Fibroblast of lung (primary cell): Measurements from ENCODE around the gene CCDC192. TPM values are rescaled to one million over a fixed set of nuclear protein-coding genes. Genes with fewer than 3 reads are reported as not detected.

Experiments
- DNase-seq, 2 donors: peaks; one replicate each; pipeline versions ENCODE4 v3.0.0 to v3.0.0-alpha.2; 2010; ENCODE audit warnings: low read depth in 2 of 2
- H2AFZ ChIP-seq: 2 replicates; pipeline ENCODE4 v1.5.1; 2012; ENCODE audit warnings: low read length, control low read depth, inconsistent platforms
- H3K27ac ChIP-seq: 2 replicates; pipeline ENCODE4 v1.5.1; 2011; ENCODE audit warnings: low read length, control low read depth; ENCODE audit not compliant: insufficient read depth
- H3K27me3 ChIP-seq: 2 replicates; pipeline ENCODE4 v1.5.1; 2011; ENCODE audit warnings: mild to moderate bottlenecking, low read length; ENCODE audit not compliant: control insufficient read depth, insufficient read depth
- H3K36me3 ChIP-seq: 2 replicates; pipeline ENCODE4 v1.5.1; 2011; ENCODE audit warnings: low read length; ENCODE audit not compliant: control insufficient read depth, insufficient read depth
- H3K4me1 ChIP-seq: 2 replicates; pipeline ENCODE4 v1.5.1; 2011; ENCODE audit warnings: low read length; ENCODE audit not compliant: control insufficient read depth, insufficient read depth; ENCODE audit errors: extremely low read depth
- H3K4me2 ChIP-seq: 2 replicates; pipeline ENCODE4 v1.5.1; 2011; ENCODE audit warnings: low read length, control low read depth; ENCODE audit not compliant: insufficient read depth; ENCODE audit errors: extremely low read depth
- H3K4me3 ChIP-seq, 4 experiments: fragments of 200-600 bp in 1 of 4; sonication (generic) in 1 of 4; replicated peaks in 1 of 4; 2 replicates each; pipeline ENCODE4 v1.5.1; 2011 to 2016; ENCODE audit warnings: low read length in 4 of 4, low read depth in 3 of 4, mild to moderate bottlenecking in 3 of 4, control low read depth in 2 of 4, inconsistent platforms in 1 of 4, mixed read lengths in 1 of 4; ENCODE audit not compliant: insufficient read depth in 1 of 4; ENCODE audit errors: control extremely low read depth in 1 of 4
- H3K79me2 ChIP-seq: 2 replicates; pipeline ENCODE4 v1.5.1; 2012; ENCODE audit warnings: mild to moderate bottlenecking, low read length, inconsistent platforms; ENCODE audit not compliant: control insufficient read depth, insufficient read depth
- H3K9ac ChIP-seq: 2 replicates; pipeline ENCODE4 v1.5.1; 2011; ENCODE audit warnings: mild to moderate bottlenecking, low read length, control low read depth; ENCODE audit not compliant: insufficient read depth
- H3K9me3 ChIP-seq: 2 replicates; pipeline ENCODE4 v1.5.1; 2012; ENCODE audit warnings: low read depth, low read length; ENCODE audit not compliant: control insufficient read depth, insufficient read depth
- H4K20me1 ChIP-seq: 2 replicates; pipeline ENCODE4 v1.5.1; 2011; ENCODE audit warnings: low read length; ENCODE audit not compliant: control insufficient read depth, insufficient read depth; ENCODE audit errors: extremely low read depth
- EZH2 ChIP-seq: IDR thresholded peaks from 2 replicates; pipeline ENCODE4 v1.5.1; 2012; ENCODE audit warnings: low read length, control low read depth, mild to moderate bottlenecking; ENCODE audit errors: missing control alignments
- polyA plus RNA-seq, 2 donors: library from polyadenylated mRNA; depleted of rRNA in 1 of 2; stranded (reverse) in 1 of 2; unstranded in 1 of 2; fragments of >200 nt; gene quantifications; 2 replicates each; pipeline ENCODE4 v1.2.1, GENCODE V29; 2011 to 2012; ENCODE audit warnings: missing spikeins in 1 of 2
- total RNA-seq: library from RNA; depleted of rRNA; stranded (reverse); fragments of >200 nt; gene quantifications from 2 replicates; pipeline ENCODE4 v1.2.1, GENCODE V29; 2014
- TF ChIP-seq, protein P1 (sequence below), 2 donors: IDR thresholded peaks in 1 of 2; conservative IDR thresholded peaks in 1 of 2; 1 replicate in 1 of 2; 2 replicates in 1 of 2; pipeline ENCODE4 v1.5.1; 2011 to 2012; ENCODE audit warnings: low read length in 2 of 2, control low read depth in 1 of 2, inconsistent platforms in 1 of 2, low read depth in 1 of 2, mild to moderate bottlenecking in 1 of 2

CCDC192 gene
- total and polyA plus RNA-seq, 2 donors (not counting 1 experiment from before 2014, with no cell fraction given) = not detected

DNA sequence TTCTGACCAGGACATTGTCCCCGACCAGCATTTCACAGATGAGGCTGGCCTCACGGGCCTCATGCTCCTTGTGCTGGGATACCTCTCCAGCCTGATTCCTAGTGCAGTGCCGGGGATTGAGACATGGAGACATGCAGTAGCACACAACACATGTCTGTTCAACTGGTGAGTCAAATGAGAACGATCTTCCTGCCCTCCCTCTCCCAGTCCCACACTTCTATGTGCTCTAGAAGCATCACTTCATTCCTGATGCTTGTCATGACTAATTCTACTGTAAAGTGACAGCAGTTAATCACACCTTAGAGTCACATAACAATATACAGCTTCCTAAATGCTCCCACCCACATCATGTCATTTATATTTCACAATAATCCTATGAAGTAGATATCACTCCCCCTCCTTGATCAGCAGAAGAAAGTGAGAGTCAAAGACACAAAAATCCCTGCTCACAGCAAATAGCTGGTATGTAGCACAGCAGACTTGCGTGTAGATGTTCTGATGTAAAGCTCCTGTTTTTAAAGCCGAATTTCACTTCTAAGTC lies 101.8 kb downstream of the CCDC192 start:
- Histone ChIP-seq H3K27me3 (no peaks in the 10 kb centered on the region), H3K9ac (no peak overlapping the region), H2AFZ (no peak overlapping the region), H3K4me1 (peaks cover 15% of the 10 kb centered on the region), H3K4me3 (no peak overlapping the region), H3K79me2 (no peaks in the 10 kb centered on the region), H3K27ac (no peak overlapping the region), H3K36me3 (no peaks in the 10 kb centered on the region), H4K20me1 (no peaks in the 10 kb centered on the region), H3K4me2 (no peak overlapping the region), H3K9me3 (no peaks in the 10 kb centered on the region)
- peak in 1 of 2 donors; percentile 41 for DNase-seq
- TF ChIP-seq EZH2 = no peak
- TF ChIP-seq, protein P1, sequence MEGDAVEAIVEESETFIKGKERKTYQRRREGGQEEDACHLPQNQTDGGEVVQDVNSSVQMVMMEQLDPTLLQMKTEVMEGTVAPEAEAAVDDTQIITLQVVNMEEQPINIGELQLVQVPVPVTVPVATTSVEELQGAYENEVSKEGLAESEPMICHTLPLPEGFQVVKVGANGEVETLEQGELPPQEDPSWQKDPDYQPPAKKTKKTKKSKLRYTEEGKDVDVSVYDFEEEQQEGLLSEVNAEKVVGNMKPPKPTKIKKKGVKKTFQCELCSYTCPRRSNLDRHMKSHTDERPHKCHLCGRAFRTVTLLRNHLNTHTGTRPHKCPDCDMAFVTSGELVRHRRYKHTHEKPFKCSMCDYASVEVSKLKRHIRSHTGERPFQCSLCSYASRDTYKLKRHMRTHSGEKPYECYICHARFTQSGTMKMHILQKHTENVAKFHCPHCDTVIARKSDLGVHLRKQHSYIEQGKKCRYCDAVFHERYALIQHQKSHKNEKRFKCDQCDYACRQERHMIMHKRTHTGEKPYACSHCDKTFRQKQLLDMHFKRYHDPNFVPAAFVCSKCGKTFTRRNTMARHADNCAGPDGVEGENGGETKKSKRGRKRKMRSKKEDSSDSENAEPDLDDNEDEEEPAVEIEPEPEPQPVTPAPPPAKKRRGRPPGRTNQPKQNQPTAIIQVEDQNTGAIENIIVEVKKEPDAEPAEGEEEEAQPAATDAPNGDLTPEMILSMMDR (conservative IDR thresholded peaks at IDR 0.05 in 1 of 2, IDR thresholded peaks at IDR 0.05 in 1 of 2; ENCODE audit: low read depth in 1 of 2, low read length in 2 of 2) = no peak

DNA sequence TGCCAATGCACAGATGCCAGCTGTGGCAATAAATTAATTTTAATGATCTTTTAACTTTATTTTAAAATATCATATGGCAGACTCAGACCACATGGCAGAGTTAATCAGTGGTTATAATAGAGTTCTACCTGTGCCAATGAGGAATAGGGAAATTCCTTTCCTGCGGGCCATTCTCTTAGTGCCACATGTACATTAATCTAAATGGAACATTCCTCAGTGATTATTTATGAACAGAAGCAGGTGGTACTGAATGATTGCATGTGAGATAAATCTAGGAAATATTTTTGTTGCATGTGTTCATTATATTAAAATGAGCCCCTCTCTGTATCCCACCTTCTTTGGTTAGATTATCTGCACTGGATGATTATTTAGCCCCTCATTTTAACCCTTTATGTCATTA lies 102.3 kb downstream of the CCDC192 start:
- H3K27ac ChIP-seq = no peak overlapping the region
- H3K4me1 ChIP-seq = peaks cover 15% of the 10 kb centered on the region
- H2AFZ ChIP-seq = no peak overlapping the region
- H3K4me3 ChIP-seq = no peak overlapping the region
- no peak overlapping the region for H3K4me2 ChIP-seq
- no peaks in the 10 kb centered on the region for H3K79me2 ChIP-seq
- no peaks in the 10 kb centered on the region for H3K9me3 ChIP-seq
- no peaks in the 10 kb centered on the region for H3K36me3 ChIP-seq
- no peaks in the 10 kb centered on the region for H3K27me3 ChIP-seq
- no peak for TF ChIP-seq EZH2
- TF ChIP-seq, protein P1 (conservative IDR thresholded peaks at IDR 0.05 in 1 of 2, IDR thresholded peaks at IDR 0.05 in 1 of 2; ENCODE audit: low read depth in 1 of 2, low read length in 2 of 2) = no peak
- no peak overlapping the region for H3K9ac ChIP-seq
- no peaks in the 10 kb centered on the region for H4K20me1 ChIP-seq
- DNase-seq = no peak

GRCh38 chr5:127806776-127807175 lies 103.6 kb downstream of the CCDC192 start:
- no peaks in the 10 kb centered on the region for H3K27me3 ChIP-seq
- DNase-seq = no peak
- no peak overlapping the region for H3K4me2 ChIP-seq
- H3K4me1 ChIP-seq = peaks cover 8% of the 10 kb centered on the region
- H3K9me3 ChIP-seq = no peaks in the 10 kb centered on the region
- no peak overlapping the region for H2AFZ ChIP-seq
- H3K36me3 ChIP-seq = no peaks in the 10 kb centered on the region
- no peaks in the 10 kb centered on the region for H3K79me2 ChIP-seq
- no peaks in the 10 kb centered on the region for H4K20me1 ChIP-seq
- no peak overlapping the region for H3K27ac ChIP-seq
- TF ChIP-seq, protein P1 (conservative IDR thresholded peaks at IDR 0.05 in 1 of 2, IDR thresholded peaks at IDR 0.05 in 1 of 2; ENCODE audit: low read depth in 1 of 2, low read length in 2 of 2) = no peak
- no peak for TF ChIP-seq EZH2
- H3K9ac ChIP-seq = no peak overlapping the region
- no peak overlapping the region for H3K4me3 ChIP-seq
